ENCODE results near the gene HELZ. TPM values are rescaled to one million over a fixed set of nuclear protein-coding genes. Genes with fewer than 3 reads are reported as not detected.

The HELZ gene
- total RNA-seq, 1 donor from 2014 or later = 44.9 TPM

DNA sequence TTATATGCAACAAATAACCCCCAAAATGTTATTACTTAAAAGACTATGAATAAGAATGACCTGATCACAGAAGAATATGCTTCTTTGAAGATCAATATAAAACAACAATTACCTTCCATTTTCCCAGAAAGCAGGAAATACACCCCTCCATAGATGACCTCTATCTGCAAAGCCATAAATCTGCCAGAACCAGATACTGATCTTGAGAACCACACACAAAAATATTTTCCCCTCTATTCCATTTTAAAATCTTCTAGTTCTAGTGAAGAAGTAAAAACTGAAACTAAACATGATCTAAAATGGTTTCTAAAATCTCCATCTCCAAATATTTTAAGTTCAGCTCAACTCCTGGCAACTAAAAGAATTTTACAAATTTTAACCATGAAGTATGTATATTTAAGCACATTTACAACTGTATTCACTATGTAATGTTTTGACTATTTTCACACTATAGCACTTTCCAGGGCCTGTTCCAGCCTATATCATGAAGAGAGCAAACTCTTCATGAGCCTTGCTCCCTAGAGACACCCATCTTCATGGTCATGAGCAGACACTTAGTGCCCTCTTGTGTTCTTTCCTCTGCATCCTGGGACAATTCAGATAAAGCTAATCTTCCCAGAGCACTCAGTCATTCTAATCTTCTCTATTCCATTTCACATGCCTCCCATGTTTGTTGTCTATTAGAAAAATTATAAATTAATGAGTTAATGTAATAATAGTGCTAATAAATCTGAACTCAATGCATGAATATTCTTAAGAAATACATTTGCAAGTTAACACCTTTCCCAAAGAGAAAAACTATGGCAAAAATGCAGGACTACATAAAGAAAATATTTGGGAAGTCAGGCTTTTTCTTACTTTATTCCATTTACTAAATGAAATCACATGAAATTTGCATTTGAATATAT is 87.0 kb downstream of the HELZ start:
- H3K4me3 ChIP-seq = no peak overlapping the region
- no peak overlapping the region for H3K27ac ChIP-seq
- no peaks in the 10 kb centered on the region for H3K27me3 ChIP-seq
- TF ChIP-seq EZH2 (IDR thresholded peaks at IDR 0.05) = no peak
- TF ChIP-seq, protein P1, sequence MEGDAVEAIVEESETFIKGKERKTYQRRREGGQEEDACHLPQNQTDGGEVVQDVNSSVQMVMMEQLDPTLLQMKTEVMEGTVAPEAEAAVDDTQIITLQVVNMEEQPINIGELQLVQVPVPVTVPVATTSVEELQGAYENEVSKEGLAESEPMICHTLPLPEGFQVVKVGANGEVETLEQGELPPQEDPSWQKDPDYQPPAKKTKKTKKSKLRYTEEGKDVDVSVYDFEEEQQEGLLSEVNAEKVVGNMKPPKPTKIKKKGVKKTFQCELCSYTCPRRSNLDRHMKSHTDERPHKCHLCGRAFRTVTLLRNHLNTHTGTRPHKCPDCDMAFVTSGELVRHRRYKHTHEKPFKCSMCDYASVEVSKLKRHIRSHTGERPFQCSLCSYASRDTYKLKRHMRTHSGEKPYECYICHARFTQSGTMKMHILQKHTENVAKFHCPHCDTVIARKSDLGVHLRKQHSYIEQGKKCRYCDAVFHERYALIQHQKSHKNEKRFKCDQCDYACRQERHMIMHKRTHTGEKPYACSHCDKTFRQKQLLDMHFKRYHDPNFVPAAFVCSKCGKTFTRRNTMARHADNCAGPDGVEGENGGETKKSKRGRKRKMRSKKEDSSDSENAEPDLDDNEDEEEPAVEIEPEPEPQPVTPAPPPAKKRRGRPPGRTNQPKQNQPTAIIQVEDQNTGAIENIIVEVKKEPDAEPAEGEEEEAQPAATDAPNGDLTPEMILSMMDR (IDR thresholded peaks at IDR 0.05) = peak; percentile 18
- no peak for TF ChIP-seq EZH2phosphoT487 (IDR thresholded peaks at IDR 0.05)
- H3K27ac Mint-ChIP-seq = no peak overlapping the region
- H3K9me3 ChIP-seq (ENCODE audit: low read depth) = no peaks in the 10 kb centered on the region
- no peak overlapping the region for H3K9ac ChIP-seq
- H3K9me3 Mint-ChIP-seq = no peaks in the 10 kb centered on the region
- DNase-seq (ENCODE audit: low spot score) = peak; percentile 9
- H2AFZ ChIP-seq (replicated peaks) = no peak overlapping the region
- H3K4me3 Mint-ChIP-seq = no peak overlapping the region
- no peaks in the 10 kb centered on the region for H3K4me1 ChIP-seq
- peaks cover 8% of the 10 kb centered on the region for H3K36me3 ChIP-seq
- H3K27me3 Mint-ChIP-seq (ENCODE audit: insufficient read depth, low read depth) = no peaks in the 10 kb centered on the region
- no peaks in the 10 kb centered on the region for H4K20me1 ChIP-seq (ENCODE audit: low read depth)
- no peaks in the 10 kb centered on the region for H3K79me2 ChIP-seq (ENCODE audit: low read depth)
- H3K36me3 Mint-ChIP-seq = peaks cover 19% of the 10 kb centered on the region
- H3K4me2 ChIP-seq = no peak overlapping the region
- peaks cover 12% of the 10 kb centered on the region for H3F3A ChIP-seq (ENCODE audit: low read depth)
- H3K4me1 Mint-ChIP-seq = no peaks in the 10 kb centered on the region

- no peak for DNase-seq (ENCODE audit: low spot score)
- Mint-ChIP-seq H3K9me3 (no peaks in the 10 kb centered on the region), H3K27ac (no peak overlapping the region), H3K4me1 (no peaks in the 10 kb centered on the region), H3K27me3 (ENCODE audit: insufficient read depth, low read depth) (no peaks in the 10 kb centered on the region), H3K4me3 (no peak overlapping the region), H3K36me3 (peaks cover 19% of the 10 kb centered on the region)
- no peaks in the 10 kb centered on the region for H4K20me1 ChIP-seq (ENCODE audit: low read depth)
- TF ChIP-seq EZH2phosphoT487 (IDR thresholded peaks at IDR 0.05) (no peak), EZH2 (IDR thresholded peaks at IDR 0.05) (no peak)
- TF ChIP-seq, protein P1 (IDR thresholded peaks at IDR 0.05) = no peak
- H3K36me3 ChIP-seq = peaks cover 8% of the 10 kb centered on the region
- H3K4me2 ChIP-seq = no peak overlapping the region
- peaks cover 12% of the 10 kb centered on the region for H3F3A ChIP-seq (ENCODE audit: low read depth)
- no peak overlapping the region for H2AFZ ChIP-seq (replicated peaks)
- no peaks in the 10 kb centered on the region for H3K27me3 ChIP-seq
- no peak overlapping the region for H3K9ac ChIP-seq
- H3K27ac ChIP-seq = peak overlapping the region; percentile 11
- no peaks in the 10 kb centered on the region for H3K9me3 ChIP-seq (ENCODE audit: low read depth)
- no peaks in the 10 kb centered on the region for H3K79me2 ChIP-seq (ENCODE audit: low read depth)
- H3K4me3 ChIP-seq = no peak overlapping the region
- H3K4me1 ChIP-seq = no peaks in the 10 kb centered on the region
Measured at GRCh38 chr17:67156269-67157199, 88.5 kb downstream of the HELZ start.

GRCh38 chr17:67152824-67153223 is 92.2 kb downstream of the HELZ start:
- H3K36me3 ChIP-seq = no peaks in the 10 kb centered on the region
- H3K9me3 Mint-ChIP-seq = no peaks in the 10 kb centered on the region
- DNase-seq (ENCODE audit: low spot score) = no peak

More at GRCh38 chr17:67152824-67153223, 92.2 kb downstream of the HELZ start:
- H2AFZ ChIP-seq (replicated peaks) = no peak overlapping the region
- H3K9ac ChIP-seq = no peak overlapping the region
- Mint-ChIP-seq H3K36me3 (peaks cover 20% of the 10 kb centered on the region), H3K27ac (no peak overlapping the region), H3K27me3 (ENCODE audit: insufficient read depth, low read depth) (no peaks in the 10 kb centered on the region), H3K4me3 (no peak overlapping the region), H3K4me1 (no peaks in the 10 kb centered on the region)
- no peaks in the 10 kb centered on the region for H3K4me1 ChIP-seq
- H4K20me1 ChIP-seq (ENCODE audit: low read depth) = no peaks in the 10 kb centered on the region
- H3K27me3 ChIP-seq = no peaks in the 10 kb centered on the region
- no peaks in the 10 kb centered on the region for H3K79me2 ChIP-seq (ENCODE audit: low read depth)
- no peak overlapping the region for H3K27ac ChIP-seq
- H3K9me3 ChIP-seq (ENCODE audit: low read depth) = no peaks in the 10 kb centered on the region
- no peak for TF ChIP-seq EZH2 (IDR thresholded peaks at IDR 0.05)
- TF ChIP-seq, protein P1 (IDR thresholded peaks at IDR 0.05) = no peak
- TF ChIP-seq EZH2phosphoT487 (IDR thresholded peaks at IDR 0.05) = no peak
- H3K4me2 ChIP-seq = no peak overlapping the region
- peaks cover 3% of the 10 kb centered on the region for H3F3A ChIP-seq (ENCODE audit: low read depth)
- no peak overlapping the region for H3K4me3 ChIP-seq
